ENCODE measurements around the gene ZNF586.

ZNF586 gene

DNA sequence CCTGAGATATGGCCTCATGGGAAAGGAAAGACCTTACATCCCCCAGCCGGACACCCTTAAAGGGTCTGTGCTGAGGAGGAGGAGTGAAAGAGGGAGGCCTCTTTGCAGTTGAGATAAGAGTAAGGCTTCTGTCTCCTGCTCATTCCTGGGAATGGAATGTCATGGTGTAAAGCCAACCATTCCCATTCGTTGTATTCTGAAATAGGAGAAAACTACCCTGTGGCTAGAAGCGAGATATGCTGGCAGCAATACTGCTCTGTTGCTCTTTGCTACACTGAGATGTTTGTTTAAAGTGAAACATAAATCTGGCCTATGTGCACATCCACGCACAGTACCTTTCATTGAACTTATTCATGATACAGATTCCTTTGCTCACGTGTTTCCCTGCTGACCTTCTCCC lies 59.8 kb downstream of the ZNF586 start:
- DNase-seq, result no peak

DNA sequence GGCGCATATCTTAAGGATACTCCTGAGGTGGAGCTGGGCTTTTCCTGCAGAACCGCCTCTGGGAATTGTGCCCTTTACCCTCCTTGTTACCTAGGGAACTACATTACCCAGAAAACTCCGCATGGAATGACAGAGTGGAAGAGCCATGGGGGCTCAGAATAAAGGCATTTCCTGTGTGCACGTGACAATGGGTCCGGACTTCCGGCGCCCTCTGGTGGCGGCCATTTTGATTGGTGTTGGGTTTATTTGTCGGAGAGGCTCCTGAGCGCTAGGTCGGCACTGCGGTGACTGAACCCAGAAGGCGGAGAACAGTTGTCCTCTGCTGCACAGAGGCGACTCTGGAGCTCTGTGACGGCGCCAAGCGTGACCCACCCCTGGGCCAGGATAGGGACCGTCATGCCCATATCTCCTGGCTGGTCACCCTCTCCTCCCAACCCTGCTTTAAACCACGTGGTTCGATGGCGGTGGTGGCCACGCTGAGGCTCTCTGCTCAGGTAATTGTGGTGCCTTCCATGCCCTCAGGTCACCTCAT lies 60.7 kb downstream of the ZNF586 start, which contains the start of gene ZNF587B:
TSS of gene ZNF587B (plus strand) at position 229 of the 532 bp plus-strand sequence. CDS start at position 459, 230 bp downstream.
- peak; percentile 15 for DNase-seq
